Amygdala (tissue), 56 donors: ENCODE measurements around the gene TXNL1.
"Not testable (repeated sequence)": the region's sequence is repeated elsewhere in the genome, so short reads cannot be mapped to it uniquely, and the experiment has no call there.

ENCODE experiments used
- DNase-seq, 56 donors: peaks; one replicate each; lab custom pipeline; 2025; lab: John Stamatoyannopoulos, UW

The TXNL1 gene

DNA sequence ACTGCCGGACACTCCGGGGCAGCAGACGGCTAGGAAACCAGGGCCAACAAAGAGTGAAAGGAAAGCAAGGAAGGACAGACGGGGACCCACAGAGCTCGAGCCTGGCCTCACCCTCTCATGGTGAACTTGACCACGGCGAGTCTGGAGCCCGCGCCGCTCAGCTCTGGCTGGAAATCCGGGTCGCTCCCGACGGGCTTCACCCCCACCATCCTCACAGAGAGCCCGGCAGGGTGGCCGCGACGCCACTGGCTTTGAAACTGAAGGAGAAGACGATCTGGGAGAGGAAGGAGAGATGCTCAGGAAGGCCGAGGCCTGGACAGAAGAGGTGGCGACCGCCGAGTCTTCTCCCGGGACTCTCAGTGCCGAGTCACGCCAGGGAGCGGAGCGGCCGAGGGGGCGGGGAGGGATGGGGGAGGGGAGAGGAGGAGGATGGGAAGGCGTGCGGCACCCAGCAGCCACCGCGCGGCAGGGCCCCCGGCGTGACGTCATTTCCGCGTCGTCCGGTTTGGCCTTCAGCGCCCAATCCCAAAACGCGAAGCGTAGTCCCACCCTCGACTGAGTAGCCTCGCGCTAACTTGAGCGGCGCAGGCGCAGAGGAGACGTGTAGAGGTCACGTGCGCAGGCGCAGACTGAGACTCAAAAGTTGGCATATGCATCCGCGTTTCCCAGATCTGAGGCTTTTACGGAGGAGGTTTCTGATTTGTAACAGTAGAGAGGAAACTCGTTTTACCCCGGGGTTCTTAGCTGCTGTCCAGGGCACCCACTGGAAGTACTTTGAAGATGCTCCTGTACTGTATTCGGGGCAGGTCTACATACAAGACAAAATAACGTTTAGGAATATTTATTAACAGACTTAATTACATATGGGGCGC, at the start of gene TXNL1:
TXNL1 (minus strand) TSS at position 361 of the 872 bp plus-strand sequence; CDS start at position 209, 152 bp downstream.
- DNase-seq = peak; percentile 86 to 99 (median 96)

DNA sequence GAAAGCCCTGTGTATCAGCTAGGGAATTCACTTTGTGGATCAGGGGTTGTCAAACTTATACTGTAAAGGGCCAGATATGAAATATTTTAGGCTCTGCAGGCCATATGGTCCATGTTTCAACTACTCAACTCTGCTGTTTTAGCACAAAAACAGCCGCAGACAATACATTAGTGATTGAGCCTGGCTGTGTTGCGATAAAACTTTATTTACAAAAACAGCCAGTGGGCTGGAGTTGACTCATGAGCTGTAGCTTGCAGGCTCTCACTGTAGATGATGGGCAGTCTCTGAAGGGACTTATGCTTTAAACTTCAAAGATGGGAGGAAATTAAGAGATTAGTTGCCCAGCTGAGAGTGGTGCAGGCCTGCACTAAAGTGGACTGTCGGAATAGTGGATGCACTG, 45.9 kb upstream of the TXNL1 start:
- DNase-seq = no peak

DNA sequence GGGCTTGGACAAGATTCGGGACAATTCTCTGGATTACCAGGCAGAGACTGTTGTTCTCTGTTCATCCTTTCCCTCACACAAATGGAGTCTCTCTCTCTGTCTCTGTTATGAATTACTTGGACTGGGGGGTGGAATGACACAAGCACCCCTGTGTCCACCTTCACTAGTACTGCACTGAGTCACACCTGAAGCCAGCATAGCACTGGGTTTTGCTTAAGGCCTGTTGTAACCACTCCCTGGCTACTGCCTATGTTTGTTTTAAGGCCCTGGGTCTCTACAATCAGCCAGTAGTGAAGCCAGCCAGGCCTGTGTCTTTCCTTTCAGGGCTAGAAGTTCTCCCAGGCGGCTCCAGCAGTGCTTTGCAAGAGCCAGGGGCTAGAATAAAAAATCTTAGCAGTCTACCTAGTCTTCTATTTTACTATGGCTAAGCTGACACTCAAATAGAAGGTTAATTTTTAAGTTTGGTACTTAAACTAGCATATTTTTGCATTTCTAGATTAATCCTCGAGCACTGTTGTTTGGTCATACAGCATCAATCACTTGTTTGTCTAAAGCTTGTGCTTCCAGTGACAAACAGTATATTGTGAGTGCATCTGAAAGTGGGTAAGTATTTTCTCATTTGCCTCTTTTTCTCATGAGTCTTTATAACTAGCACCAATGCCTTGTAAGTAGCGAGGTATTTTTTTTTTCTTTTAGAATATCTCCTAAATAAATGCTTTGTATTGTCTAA, 40.6 kb upstream of the TXNL1 start:
- DNase-seq = peak in 3 of 56 donors; percentile 3 to 7 (median 3)

DNA sequence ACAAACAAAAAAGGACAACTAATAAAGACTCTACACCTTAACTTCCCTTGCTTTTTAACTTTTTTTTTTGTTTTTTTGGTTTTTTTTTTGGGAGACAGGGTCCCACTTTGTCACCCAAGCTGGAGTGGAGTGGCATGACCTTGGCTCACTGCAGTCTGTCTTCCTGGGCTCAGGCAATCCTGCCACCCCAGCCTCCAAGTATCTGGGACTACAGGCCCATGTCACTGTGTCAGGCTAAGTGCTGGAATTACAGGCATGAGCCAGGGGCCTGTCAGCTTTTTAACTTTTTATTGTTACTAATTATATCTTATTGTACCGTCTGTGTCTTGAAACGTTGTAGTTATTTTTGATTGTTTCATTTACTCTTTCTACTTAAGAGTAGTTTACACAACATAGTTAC, 38.2 kb upstream of the TXNL1 start:
- DNase-seq = no peak

DNA sequence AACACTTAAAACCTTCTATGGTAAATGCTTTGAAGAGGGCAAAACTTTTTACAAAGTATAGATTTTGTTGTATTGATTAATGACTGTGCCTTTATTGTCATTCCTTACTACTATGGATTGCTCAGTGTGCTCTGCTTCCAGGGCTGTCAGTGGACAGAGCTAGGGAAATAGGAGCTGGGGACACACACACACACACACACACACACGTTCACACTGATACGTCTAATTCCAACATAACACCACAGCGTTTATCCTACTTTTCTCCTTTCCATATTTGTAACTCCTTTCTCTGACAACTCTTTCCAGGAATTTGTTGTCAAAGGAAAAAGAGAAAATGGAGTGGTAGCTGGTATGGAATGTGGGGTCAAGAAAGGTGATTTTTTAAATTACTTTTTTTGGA, 34.6 kb upstream of the TXNL1 start:
- DNase-seq = no peak

DNA sequence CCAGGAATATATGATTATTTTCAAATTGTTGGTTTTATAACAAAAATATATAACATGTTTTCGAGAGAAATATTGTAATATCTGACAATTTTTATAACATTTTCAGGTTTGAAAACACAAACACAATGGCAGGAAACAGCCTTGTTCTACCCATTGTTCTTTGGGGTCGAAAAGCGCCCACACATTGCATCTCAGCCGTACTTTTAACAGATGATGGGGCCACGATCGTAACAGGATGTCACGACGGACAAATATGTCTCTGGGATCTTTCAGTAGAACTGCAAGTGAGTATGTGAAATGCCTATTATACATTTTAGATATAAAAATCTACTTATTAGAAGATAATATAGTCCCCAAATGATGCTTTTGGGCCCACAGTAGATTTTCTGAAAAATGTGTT, 34.0 kb upstream of the TXNL1 start:
- no peak for DNase-seq

DNA sequence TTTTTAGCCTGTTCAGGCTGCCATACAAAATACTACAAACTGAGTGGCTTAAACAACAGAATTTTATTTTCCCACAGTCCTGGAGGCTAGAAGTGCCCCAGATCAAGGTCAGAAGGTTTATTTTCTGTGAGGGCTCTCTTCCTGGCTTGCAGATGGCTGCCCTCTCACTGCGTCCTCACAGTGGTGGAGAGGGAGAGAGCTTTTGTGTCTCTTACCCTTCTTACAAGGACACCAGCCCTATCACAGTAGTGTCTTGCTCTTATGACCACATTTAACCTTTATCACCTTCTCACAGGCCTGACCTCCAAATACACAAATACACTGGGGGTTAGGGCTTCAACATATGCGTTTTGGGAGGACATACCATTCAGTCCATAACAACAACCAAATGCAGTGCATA, 24.5 kb upstream of the TXNL1 start:
- no peak for DNase-seq

DNA sequence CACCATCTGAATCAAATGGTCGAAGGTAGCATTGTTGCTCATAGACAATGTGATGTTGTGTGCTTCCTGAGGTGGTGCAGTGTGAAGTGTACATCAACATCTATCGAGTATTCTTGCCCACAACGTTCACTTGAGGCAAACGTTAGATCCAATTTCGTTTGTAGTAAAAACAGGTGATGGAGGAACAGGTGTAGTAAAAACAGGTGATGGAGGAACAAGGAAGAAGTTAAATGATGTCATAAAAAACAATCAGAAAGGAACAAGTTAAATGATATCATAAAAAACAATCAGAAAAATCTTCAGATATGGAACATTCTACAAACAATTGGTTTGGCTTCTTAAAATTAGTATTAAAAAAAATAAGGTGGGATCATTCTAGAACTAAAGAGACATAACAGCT, 24.1 kb upstream of the TXNL1 start:
- no peak for DNase-seq

DNA sequence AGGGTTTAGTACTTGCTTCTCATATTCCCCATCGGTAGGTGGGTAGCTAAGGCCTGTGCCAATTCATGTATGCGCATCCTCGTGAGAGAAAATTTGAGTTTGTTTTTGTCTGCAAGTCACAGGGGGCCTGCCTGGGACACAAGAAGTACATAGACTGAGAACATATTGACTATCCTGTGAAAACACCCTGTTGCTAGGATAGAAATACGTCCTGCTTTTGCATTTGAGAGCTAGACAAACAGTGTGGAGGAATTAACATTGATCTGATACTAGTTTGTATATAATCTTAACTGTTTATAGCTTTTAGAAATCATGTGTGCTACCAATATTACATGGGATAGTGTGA, 23.6 kb upstream of the TXNL1 start:
- no peak for DNase-seq

DNA sequence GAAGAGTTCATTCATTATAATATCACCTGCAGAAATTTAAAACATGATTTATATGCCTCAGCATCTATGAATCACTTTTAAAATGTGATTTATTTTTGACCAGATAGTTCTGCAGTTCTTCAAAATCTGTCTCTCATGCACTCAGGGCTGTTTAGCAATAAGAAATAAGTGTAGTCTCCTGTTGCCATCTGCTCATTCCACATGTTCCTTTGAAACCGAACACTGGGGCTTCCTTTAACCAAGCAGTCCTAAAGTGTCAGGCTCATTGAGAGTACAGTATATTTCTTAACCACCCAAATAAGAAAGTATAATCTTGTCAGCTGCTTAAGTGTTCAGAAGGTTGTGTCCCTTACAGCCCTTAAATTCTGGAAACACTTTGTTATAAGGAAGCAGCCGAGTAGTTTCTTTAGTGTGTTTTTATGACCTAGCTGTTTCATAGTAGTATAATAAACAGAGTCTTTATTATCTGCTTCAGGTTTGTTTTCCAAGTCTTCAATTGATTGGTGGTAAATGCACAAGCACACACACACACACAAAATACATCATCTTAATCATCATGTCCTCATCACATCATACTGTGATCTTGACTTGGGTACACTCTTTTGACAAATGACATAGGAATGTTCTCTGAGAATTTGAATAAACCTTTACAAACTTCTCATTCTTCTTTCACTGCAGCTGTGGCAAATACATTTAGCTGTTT, 23.1 kb upstream of the TXNL1 start:
- no peak for DNase-seq

DNA sequence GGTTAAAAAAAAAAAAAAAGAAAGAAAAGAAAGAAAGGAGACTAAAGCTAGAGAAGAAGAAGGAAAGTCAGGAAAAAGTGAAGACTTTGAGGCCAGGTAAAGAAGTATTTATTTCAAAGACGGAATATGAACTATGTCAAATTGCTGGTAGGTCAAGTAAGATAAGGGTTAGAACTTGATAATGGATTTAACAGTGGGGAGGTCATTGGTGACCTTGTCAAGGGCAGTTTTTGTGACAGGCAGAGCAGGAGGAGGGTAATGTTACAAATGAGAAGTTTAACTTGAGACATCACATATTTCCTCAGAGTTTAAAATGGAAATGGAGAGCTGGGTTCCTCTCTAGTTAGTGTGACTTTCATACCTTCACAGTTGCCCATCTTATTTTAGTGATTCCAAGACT, 22.3 kb upstream of the TXNL1 start:
- DNase-seq = no peak

DNA sequence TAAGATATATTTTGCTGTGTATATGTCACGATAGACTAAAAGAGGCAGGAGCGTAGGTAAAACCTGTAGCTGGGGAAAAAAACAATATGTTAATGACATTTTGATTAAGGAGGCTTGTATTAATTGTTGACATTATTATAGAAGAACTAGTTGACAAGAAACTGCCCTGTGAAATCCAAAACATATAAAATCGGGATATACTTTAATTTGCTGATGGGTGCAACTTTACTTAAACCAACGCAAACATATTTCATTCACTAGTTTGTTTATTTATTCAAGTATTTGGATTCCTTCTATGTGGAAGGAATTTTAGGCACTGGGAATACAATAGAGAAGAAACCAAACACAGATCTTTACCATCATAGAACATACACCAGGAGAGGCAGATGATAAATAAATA, 20.7 kb upstream of the TXNL1 start:
- no peak for DNase-seq

DNA sequence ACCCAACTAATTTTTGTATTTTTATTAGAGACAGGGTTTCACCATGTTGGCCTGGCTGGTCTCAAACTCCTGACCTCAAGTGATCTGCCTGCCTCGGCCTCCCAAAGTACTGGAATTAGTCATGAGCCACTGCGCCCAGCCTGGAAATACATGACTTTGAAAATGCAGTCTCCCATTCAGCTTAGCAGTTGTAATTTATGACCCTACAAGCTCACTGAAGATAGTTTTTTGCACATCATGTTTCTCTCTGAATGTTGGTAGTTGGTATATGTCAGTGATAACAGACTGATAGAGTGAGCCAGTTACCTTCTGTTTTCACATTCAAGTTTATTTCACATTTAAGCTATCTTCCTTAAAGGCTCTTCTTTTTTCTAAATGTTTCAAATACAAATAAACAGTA, 19.9 kb upstream of the TXNL1 start:
- DNase-seq = no peak

DNA sequence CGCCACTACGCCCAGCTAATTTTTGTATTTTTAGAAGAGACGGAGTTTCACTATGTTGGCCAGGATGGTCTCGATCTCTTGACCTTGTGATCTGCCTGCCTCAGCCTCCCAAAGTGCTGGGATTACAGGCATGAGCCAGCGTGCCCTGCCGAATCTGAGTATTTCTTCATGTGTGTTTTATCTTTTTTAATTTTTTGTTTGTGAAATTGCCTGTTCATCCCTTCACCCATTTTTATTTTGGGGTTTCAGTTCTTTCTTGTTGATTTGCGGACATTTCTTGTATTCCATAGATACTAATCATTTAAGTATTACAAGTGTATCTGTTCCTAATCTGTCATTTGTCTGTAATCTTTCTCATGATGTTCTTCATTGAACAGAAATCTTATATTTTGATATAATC, 15.9 kb upstream of the TXNL1 start:
- not testable (repeated sequence) for DNase-seq

DNA sequence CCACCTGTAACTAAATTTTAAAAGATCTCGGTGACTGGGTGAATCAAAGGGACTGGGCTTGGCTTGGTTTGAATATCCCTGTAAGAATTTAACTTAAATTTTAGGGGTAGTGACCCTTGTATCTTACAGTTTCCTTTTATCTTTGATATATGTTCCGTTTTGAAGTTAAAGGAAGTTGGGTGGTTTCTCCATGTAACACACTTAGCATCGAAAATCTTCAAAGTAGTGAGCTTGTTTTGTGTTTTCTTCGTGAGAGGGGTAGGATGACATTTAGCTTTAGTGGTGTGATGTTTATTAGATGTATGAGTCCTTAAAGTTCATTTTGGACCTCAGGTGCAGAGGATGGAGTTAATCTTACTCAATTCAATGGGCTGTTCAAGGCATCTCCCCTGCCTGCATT, 14.4 kb upstream of the TXNL1 start:
- no peak for DNase-seq

DNA sequence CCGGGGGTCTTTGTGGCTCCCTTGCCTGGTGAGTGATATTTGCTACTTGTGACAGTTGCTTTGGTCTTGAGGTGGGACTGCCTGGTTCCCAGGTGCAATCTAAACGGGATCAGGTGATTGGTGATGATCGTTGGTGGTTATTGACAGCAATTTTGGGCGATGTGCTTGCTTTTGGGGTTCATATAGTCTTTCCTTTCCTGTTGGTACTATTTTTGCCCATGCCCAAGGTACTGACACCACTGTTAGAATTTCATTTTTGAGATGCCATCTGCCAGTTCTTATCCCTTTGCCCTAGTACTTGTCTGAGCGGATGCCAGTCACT, 13.3 kb upstream of the TXNL1 start:
- DNase-seq = no peak

DNA sequence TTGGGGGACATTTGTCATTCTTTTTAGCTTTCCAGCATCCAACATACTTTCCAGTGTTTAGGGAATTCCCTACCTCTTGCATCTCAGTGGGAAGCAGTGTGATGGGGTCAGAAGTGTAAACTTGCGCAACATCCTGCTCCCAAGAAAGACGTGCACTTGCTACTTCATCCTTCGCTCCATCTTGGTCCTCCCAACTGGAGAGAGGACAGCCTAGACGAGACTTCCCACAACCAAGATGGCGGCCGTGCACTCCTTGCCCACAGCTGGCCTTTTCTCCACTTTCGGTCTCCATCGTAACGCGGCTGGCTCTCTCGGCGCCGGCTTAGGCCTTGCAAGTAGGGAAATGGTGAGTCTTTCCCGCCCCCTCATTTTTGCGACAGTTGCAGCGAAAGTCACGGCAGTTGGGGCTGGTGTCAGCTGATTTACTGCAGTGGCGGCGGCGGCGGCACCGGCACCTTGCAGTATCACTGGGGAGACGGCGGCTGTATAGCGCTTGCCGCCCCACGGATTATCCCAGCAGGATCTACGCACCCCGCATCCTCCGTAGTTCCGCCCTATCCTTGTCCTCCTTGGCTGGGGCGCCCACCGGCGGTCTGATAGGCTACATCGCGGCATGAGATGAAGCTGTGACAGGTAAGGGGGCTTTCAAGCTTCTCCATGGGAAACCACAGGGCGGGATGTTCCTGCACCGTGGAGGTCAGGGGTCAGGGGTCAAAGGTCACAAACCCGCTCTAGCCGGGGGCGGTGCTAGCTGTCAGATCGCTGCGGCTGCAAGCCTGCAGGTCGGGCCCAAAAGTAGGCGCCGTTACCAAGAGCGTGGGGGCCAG, 12.8 kb upstream of the TXNL1 start, which contains the start of gene WDR7:
WDR7 (plus strand) TSS at position 416 of the 827 bp plus-strand sequence. CDS start 21,157 bp downstream, outside the sequence.
- DNase-seq = peak; percentile 65 to 99 (median 95)

DNA sequence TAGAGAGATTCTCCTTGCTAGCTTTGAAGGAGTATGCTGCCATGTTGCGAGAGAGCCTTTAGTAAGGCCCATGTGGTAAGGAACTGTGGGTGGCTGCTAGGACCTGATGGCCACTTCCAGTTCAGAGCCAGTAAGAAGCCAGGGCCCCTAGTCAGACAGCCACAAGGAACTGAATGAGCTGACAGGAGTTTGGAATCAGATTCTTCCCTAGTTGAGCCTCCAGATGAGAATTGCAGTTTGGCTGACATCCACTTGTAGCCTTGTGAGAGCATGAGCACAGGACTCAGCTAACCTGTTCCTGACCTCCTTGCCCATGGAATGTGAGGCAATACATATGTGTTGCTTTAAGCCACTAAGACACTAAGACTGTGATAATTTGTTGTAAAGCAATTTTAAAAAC, 11.6 kb upstream of the TXNL1 start:
- DNase-seq = no peak

DNA sequence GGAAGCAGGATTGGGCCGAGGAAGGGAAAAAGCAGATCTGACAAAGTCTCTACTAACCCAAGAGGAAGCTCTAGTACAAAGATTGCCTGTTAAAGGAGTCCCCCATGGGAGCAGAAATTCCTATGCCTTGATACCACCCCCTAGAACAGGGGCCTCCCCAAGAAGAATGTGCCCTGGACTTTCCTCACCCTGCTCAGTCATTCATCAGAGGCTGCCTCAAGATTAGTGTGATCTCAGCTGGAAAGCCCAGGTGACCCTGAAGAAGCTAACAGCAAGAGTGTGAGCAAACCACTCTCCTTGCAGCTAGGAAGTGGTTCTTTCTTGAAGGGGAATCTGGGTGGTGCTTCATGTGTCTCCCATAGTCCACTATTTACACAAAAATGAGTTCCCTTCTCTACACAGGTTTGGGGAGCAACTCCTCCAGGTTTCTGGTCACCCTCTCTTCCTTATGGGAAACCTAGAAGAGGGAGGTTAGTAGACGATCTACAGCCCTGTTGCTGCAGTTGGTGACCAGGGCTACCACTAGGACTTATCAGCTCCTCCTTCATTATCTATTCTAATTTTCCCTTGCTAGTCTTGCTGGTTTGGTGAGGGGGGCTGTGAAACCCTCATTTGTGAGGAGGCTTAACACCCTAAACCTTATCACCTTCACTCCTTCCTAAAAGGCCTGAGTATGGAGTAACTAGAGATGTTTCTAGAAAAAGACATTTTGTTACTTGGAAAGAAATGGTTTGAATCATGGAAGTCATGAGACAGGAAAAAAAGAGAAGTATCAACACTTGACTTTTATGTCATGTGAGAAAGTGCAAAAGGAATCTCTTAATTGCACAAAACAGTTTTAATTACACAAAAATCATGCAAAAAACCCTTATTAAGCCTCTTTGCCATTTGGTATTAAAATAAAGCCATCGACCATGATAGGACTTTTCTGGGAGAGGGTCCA, 9.8 kb upstream of the TXNL1 start:
- DNase-seq = no peak
